GM19043 (cell line): ENCODE data around the gene MMP25.
"Not testable (repeated sequence)": the region's sequence is repeated elsewhere in the genome, so short reads cannot be mapped to it uniquely, and the experiment has no call there.

Experiments
- ATAC-seq: cut with Tn5 transposase; IDR thresholded peaks from one replicate; pipeline ENCODE4 v1.9.1; 2021; ENCODE audit warnings: low read depth; ENCODE audit not compliant: unreplicated experiment

MMP25 gene

DNA sequence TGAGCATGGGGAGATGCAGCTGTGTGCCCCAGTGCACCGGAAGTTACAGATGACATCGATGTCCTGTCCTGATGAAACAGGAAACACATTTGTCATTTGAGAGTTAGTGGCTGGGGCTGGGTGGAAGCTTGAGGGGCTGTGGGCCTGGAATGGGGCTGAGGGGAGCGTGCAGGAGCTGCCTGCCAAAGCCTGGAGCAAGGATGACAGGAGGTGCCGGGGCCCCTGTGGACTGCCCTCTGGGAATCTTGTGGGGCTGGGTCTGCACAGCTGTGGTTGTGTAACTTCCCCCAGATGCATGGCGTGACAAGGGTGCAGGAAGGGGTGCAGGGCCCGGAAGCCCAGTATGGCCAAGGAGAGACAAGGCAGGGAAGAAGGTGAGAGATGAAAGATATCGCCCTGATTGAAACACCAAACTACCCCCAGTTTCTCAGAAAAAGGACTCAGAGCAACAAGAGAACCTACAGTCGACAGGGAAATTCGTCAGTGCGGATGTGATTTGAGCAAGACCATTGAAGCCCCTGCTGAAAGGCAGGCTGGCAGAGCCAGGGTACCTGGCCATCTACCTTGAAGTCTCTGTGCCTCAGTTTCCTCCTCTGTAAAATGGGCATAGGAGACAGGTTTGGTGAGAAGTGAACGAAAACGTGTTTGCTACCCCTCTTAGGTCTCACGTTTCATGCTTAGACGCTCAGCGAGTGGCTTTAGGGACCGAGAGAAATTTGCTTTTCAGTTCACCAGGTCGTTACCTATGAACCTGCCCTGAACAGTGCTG lies 8.8 kb downstream of the MMP25 start:
- ATAC-seq, result no peak

DNA sequence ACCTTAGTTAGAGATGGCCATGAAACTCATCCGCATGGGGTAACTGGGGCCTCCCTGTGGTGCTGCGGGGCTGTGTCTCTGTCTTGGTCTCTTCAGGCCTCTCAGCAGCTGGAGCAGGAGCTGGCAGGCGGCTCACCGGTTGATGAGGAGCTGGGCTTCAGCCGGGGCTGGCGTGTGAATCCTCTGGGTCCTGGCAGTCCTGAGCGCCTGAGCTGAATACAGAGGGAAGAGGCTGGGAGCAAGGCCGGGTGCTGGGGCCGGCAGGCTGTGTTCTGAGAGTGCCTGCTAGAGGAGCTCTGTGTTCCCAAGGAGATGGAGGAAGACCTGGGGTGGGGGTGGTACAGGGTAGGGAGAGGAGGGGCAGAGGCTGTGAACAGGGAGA lies 9.4 kb downstream of the MMP25 start:
- ATAC-seq, result not testable (repeated sequence)

DNA sequence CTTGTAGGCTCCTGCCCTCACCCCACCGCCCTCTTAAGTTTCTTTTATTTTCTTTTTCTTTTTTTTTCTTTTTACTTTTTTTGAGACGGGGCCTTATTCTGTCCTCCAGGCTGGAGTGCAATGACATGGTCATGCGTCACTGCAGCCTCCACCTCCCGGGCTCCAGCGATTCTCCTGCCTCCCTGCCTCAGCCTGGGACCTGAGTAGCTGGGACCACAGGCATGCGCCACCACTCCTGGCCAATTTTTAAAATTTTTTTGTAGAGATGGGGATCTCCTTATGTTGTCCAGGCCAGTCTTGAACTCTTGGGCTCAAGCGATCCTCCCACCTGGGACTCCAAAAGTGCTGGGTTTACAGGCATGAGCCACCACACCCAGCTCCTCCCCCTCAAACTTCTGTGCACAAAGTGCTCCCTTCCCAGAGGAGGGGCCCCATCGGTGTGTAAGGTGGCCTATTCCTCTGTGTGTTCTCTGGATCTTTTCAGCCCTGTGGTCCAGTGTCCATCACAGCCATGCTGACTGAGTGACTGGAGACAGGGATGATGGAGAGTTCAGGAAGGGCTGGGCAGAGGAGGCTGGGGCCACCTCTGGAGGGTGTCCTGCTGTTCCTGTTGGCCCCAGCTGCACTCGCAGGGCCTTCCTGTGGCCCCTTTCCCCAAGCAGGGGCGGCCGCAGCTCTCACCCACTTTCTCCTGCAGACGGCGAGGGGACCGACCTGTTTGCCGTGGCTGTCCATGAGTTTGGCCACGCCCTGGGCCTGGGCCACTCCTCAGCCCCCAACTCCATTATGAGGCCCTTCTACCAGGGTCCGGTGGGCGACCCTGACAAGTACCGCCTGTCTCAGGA lies 10.2 kb downstream of the MMP25 start:
- no peak for ATAC-seq

DNA sequence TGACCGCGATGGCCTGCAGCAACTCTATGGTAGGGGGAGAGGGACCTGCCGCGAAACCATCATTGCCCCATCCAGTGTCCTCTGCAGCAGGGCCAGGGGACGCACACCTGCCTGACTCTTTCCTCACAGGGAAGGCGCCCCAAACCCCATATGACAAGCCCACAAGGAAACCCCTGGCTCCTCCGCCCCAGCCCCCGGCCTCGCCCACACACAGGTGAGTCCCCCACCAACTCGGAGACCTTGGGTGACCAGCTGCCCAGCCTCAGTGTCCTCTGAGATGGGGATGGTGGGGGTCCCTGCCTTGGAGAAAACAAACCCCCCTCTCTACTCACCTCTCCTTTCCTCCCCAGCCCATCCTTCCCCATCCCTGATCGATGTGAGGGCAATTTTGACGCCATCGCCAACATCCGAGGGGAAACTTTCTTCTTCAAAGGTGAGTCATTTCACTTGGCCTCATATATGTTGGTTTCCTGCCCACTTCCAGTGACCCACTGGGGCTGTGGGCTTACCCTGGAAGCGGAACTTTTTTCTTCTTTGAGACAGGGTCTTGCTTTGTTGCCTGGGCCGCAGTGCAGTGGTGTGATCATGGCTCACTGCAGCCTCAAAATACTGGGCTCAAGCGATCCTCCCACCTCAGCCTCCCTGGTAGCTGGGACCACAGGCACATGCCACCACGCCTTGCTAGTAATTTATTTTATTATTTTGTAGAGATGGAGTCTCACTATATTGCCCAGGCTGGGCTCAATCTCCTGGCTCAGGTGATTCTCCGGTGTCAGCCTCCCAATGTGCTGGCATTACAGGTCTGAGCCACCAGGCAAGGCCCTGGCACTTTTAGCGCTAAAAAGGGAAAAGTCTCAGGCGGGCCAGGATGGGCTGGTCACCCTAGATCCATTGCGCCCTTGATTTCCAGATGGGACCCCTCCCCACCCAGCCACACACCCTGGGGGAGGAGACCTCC lies 11.1 kb downstream of the MMP25 start:
- ATAC-seq, result no peak

DNA sequence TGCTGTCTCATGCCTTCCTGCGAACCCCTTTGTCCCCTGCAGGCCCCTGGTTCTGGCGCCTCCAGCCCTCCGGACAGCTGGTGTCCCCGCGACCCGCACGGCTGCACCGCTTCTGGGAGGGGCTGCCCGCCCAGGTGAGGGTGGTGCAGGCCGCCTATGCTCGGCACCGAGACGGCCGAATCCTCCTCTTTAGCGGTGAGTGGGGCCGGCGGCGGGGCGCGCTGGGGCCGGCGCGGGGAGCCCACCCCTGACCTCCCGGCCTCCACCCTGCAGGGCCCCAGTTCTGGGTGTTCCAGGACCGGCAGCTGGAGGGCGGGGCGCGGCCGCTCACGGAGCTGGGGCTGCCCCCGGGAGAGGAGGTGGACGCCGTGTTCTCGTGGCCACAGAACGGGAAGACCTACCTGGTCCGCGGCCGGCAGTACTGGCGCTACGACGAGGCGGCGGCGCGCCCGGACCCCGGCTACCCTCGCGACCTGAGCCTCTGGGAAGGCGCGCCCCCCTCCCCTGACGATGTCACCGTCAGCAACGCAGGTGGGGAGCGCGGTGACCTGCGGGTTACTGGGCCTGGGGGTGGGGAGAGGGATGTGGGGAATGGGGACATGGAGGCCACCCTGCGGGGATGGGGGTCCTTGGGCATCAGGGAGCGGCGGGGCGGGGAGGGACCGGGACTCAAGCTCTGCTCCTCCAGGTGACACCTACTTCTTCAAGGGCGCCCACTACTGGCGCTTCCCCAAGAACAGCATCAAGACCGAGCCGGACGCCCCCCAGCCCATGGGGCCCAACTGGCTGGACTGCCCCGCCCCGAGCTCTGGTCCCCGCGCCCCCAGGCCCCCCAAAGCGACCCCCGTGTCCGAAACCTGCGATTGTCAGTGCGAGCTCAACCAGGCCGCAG lies 12.0 kb downstream of the MMP25 start:
- no peak for ATAC-seq

DNA sequence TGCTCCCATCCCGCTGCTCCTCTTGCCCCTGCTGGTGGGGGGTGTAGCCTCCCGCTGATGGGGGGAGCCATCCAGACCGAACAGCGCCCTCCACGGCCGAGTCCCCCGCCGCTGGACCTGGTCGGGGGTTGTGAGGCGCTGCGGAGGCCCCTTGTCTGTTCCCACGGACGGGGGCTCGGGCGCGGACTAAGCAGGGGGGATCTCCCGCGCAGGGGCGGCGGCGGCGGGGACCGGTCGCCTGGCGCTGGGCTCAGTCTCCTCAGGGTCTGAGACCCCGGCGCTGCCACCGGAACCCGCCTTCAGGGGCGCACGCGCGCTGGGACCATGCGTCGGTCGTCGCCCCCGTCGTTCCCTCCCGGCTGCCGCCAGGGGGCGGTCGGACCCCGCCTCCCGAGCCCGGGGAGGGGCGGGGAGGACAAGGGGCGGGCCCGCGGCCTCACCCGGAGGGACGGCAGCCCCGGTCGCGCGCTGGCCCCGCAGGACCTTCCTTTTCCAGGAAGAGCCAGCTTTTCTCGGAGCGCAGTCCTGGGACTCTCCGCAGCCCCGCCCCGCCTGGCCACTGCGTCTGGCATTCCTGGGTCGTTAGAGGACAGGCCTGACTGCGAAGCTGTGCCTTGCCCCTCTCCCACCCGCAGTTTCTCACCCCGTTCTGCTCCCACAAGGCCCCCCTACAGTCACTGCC lies 12.8 kb downstream of the MMP25 start:
- peak; percentile 70 for ATAC-seq

DNA sequence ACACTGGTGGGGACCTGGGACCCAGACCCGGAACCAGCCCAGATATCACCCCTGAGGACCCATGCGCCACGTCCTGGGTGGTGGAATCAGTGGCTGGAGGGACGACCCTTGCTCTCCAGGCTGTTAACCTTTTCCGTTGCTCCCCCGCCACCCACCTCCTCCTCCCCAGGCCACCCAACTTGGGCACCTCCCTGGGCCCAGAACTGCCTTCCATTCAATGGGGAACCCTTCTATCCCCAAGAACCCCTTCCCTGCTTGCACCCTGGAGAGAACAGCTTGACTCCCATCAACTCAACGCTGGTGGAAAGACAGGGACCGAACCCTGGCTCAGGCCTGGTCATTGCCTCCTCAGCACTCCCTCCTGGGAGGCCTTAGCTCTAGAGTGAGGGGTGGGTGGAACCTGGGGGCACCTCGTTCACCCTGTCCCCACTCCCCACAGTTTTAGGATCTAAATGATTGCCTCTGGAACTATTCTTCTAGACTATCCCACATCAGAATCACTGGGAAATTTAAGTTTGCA lies 13.4 kb downstream of the MMP25 start:
- no peak for ATAC-seq

DNA sequence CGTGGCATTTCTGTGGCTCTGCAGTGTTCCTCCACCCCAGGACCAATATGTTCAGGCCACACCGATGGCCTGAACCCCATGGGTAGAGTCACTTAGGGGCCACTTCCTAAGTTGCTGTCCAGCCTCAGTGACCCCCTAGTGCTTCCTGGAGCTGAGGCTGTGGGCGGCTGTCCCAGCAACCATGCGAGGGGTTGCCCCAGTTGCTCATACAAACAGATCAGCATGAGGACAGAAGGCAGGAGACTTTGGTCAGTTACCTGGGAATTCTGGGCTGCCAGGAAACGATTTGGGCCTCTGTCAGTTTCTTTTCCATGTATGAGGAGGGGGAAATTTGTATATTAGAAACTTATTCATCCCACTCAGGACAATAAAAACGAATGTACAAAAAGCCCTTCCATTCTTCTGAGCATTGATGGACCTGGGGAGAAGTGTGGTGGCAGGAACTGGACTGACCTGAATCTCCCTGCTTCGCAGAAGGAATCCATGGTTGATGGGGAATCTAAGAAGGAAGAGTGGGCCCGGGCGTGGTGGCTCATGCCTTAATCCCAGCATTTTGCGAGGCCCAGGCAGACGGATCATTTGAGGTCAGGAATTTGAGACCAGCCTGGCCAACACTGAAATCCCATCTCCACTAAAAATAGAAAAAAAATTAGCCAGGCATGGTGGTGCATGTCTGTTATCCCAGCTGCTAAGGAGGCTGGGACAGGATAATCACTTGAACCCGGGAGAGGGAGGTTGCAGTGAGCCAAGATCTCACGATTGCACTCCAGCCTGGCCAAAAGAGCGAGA lies 14.2 kb downstream of the MMP25 start:
- no peak for ATAC-seq

DNA sequence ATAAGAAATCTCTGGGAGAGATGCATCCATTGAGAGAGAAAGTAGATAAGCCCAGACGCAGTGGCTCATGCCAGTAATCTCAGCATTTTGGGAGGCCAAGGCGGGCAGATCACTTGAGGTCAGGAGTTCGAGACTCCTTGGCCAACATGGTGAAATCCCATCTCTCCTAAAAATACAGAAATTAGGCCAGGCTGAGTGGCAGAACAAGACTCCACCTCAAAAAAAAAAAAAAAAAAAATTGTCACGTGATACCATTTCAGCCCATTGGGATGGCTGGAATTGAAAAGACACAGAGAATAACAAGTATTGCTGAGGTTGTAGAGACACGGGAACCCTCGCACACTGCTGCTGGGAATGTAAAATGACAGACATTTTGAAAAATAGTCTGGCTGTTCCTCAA lies 16.2 kb downstream of the MMP25 start:
- no peak for ATAC-seq

DNA sequence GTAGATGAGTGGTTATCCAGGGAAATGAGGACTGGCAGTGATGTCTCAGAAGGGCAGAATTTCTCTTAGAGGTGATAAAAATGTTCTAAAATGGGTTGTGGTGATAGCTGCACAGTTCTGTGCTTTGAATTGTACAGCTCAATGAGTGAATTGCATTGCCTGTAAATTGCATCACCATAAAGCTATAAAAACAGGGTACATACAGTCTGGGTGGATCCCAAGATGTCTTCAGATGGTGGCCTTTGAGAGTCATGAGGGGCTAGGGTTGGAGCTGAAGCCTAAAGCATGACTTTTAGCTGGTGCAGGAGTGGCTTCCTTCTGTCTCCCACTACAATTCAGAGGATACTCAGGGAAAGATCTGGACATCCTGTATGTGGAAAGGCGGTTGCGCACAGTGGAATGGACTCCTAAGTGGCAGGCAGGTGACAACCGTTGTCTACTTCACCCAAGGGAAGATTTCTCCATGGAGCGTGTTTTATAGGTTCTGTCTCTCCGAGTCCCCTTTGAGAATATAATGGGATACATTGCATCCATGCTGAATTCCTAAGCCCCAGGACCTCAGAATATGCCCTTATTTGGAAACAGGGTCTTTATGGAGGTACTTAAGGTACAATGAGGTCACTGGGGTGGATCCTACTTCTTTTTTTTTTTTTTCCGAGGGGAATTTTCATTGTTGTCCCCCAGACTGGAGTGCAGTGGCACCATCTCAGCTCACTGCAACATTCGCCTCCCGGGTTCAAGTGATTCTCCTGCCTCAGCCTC lies 17.4 kb downstream of the MMP25 start:
- no peak for ATAC-seq

DNA sequence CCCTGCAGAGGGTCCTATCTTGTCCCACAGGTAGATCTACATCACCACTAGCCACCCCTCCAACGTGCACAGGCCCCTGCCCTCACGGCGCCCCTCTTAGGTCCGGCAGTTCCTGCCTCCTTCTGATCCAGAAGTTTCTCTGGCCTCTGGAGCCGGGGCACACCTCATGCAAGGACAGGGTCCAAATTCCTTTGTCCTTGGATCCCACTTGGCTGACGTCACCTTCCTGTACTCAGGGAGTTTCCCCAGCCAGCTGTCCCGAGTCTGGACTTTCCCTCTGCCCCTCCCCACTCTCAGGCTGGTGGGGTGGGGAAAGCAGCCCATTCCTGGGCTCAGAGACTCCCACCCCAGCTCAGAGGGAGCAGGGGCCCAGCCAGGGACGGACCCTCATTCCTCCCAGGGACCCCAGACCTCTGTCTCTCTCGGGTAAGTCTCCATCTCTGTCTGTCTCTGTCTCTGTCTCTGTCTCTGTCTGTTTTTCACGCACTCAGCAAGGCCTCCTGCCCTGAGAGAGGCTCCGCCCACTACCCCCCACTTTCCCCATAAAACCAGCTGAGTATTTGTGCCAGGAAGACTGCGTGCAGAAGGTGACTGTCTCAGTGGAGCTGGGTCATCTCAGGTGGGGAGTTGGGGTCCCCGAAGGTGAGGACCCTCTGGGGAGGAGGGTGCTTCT lies 18.8 kb downstream of the MMP25 start, which contains the start of gene IL32:
IL32 (plus strand) TSS at position 572 of the 673 bp plus-strand sequence. CDS start 172 bp downstream, outside the sequence.
- ATAC-seq, result no peak

DNA sequence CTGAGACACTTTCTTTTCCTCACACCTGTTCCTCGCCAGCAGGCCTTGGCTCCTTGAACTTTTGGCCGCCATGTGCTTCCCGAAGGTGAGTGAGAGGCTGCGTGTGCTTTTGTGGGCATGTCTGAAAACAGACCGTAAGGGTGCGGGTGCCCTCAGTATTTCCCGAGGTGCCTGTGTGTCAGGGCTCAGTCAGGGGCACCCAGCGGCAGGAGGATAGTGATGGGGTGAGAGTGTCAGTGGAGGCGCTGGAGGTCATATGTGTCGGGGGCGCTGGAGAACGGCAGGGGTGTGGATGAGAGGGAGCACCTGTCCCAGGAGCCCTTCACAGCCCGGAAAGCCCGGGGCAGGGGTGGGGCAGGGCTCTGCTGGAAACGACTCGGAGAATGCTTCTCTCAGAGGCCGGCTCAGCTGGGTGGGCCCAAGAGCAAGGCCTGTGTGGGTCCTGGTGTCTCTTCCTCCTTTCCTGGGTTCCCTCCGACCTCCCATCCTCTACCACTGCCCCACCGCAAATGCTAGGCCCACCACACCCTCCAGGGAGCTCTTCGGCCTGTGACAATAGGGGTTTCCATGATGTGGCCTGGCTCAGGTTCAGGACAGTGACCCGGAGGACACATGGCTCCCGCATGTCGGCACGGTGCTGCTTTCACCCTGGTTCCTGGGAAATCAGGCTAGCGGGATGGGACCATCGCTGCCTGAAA lies 19.5 kb downstream of the MMP25 start:
- ATAC-seq, result no peak

DNA sequence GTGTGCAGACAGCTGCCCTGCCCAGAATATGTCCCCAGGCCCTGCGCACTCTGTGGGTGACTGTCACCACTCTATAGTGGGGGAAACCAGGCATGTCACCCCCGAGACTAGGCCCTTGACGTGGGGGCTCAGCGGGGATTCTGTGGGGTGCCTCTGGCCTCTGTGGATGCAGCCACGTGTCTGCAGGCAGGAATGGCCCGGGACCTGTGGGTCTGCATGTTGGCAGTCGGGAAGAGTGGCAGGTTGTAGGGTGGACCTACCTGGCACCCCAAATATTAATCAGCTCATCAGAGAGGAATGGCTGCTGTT lies 20.0 kb downstream of the MMP25 start:
- ATAC-seq, result no peak

DNA sequence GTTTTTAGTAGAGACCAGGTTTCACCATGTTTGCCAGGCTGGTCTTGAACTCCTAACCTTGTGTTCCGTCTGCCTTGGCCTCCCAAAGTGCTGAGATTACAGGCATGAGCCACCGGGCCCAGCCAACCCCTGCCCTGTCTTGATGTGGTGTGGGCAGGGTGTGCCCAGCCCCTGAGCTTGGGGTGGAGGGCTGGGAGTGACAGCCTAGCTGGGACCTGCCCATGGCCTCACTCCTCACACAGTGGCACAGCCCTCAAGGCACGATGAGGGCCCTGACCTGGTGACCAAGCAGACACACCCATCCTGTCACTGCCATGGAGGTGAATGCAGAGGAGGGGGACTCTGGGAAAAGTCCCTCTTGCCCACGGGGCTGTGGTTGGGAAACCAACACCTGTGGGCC lies 22.1 kb downstream of the MMP25 start:
- no peak for ATAC-seq

DNA sequence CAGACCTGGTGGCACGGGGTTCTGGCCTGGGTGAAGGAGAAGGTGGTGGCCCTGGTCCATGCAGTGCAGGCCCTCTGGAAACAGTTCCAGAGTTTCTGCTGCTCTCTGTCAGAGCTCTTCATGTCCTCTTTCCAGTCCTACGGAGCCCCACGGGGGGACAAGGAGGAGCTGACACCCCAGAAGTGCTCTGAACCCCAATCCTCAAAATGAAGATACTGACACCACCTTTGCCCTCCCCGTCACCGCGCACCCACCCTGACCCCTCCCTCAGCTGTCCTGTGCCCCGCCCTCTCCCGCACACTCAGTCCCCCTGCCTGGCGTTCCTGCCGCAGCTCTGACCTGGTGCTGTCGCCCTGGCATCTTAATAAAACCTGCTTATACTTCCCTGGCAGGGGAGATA lies 22.8 kb downstream of the MMP25 start:
- ATAC-seq, result not testable (repeated sequence)

DNA sequence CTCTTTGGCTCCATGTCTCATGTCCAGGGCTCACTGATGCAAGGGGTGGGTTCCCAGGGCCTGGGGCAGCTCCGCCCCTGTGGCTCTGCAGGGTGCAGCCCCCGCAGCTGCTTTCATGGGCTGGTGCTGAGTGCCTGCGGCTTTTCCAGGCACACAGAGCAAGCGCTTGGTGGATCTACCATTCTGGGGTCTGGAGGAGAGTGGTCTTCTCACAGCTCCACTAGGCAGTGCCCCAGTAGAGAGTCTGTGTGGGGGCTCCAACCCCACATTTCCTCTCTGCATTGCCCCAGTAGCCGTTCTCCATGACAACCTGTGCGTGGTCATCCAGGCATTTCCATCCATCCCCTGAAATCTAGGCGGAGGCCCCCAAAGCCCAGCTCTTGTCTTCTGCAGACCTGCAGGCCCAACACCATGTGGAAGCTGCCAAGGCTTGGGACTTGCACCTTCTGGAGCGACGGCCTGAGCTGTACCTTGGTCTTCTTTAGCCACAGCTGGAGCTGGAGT lies 24.3 kb downstream of the MMP25 start:
- ATAC-seq, result no peak
